Lower leg skin (tissue), 4 donors: ENCODE measurements around the gene ABR. TPM values are rescaled to one million over a fixed set of nuclear protein-coding genes. Genes with fewer than 3 reads are reported as not detected.

Experiments
- DNase-seq, 2 donors: peaks; one replicate each; pipeline ENCODE4 v3.0.0-alpha.2; 2019; ENCODE audit warnings: low spot score in 2 of 2
- H3K4me3 ChIP-seq: fragments of 200-600 bp; sonication (generic); 2 replicates; pipeline ENCODE4 v1.5.1; 2017; ENCODE audit warnings: mild to moderate bottlenecking, low read depth; ENCODE audit not compliant: poor library complexity, severe bottlenecking
- CTCF ChIP-seq, 3 donors: fragments of 450-650 bp; IDR thresholded peaks; one replicate each; pipeline ENCODE4 v1.5.1; 2016; ENCODE audit warnings: antibody characterized with exemption in 3 of 3, mild to moderate bottlenecking in 3 of 3, moderate library complexity in 2 of 3
- POLR2A ChIP-seq, 2 donors: fragments of 450-650 bp; IDR thresholded peaks; one replicate each; pipeline ENCODE4 v1.6.1; 2016 to 2017; ENCODE audit warnings: antibody characterized with exemption in 2 of 2, mild to moderate bottlenecking in 1 of 2, moderate library complexity in 1 of 2
- WGBS, 2 donors: methylation state at CpG; one replicate each; pipeline ENCODE4 v1.1.5; 2018; 5-methylcytosine and 5-hydroxymethylcytosine counted together
- intact Hi-C: fragments of 100-400 bp; cut with DNase I; formaldehyde crosslinking; loops from one replicate; pipeline ENCODE4 v1.15.0; 2023; ENCODE audit warnings: low total_unique reads
- total RNA-seq, 4 donors: library from RNA; depleted of rRNA; stranded (reverse); fragments of >200 nt; gene quantifications; one replicate each; pipeline ENCODE4 v1.1.0, GENCODE V29; 2016

ABR gene
- total RNA-seq, 4 donors from 2014 or later = 60.9 to 98.8 (median 88.3) TPM

GRCh38 chr17:1005361-1005946 is 174.3 kb downstream of the ABR start:
- WGBS, 2 donors = 42 to 46% methylated on average over 23 of the region's 23 CpGs
- TF ChIP-seq CTCF (IDR thresholded peaks at IDR 0.05) (no peak), POLR2A (IDR thresholded peaks at IDR 0.05) (no peak)
- intact Hi-C loops = no loop called here
- H3K4me3 ChIP-seq = no peak overlapping the region
- DNase-seq = no peak

DNA sequence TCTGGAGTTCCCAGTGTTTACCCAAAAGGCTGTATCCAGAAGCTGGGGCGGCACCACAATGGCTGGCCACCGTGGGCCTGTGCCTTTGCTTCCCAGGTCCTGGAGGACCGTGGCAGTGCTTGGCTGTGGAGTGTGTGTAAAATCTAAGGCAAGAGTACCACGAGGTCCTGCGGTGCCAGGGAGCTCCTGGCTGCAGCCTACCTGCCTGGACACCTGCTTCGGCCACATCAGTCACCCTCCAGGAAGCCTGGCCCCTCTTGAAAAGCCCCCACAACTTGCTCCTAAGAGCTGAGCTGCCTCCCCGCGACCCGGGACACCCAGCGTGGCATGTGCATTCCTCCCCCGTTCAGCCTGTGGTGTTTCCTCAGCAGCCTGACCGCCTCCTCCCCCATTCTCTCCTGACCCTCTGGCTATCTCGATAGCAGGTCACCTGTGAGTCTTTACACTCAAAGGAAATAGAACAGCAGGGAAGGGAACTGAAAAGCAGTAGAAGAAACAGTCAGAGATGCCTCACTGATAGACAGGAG is 174.9 kb downstream of the ABR start:
- TF ChIP-seq CTCF (IDR thresholded peaks at IDR 0.05) (no peak), POLR2A (IDR thresholded peaks at IDR 0.05) (no peak)
- no peak for DNase-seq
- WGBS, 2 donors = 82% methylated on average over 13 of the region's 13 CpGs
- no peak overlapping the region for H3K4me3 ChIP-seq
- intact Hi-C loops = no loop called here

- H3K4me3 ChIP-seq = no peak overlapping the region
- DNase-seq = no peak
- 77 to 85% methylated on average over 22 to 30 of the region's 30 CpGs for WGBS, 2 donors
- TF ChIP-seq POLR2A (IDR thresholded peaks at IDR 0.05) (no peak), CTCF (IDR thresholded peaks at IDR 0.05) (no peak)
- intact Hi-C loops = no loop called here
These were observed 175.6 kb downstream of the ABR start for GRCh38 chr17:1003972-1004768.

DNA sequence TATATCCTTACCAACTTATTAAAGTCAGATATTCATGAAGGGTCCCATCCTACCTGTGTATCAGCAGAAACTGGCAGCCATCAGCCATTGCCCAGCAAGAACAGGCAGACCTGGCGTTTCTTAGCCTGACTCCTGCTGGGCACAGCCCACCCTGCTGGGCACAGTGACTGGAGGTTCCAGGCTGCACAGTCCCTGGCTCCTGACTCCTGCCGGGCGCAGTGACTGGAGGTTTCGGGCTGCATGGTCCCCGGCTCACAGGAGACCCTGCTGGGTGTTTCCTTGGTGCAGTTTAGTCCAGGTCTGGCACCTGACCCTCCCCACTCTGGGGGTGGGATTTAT is 176.2 kb downstream of the ABR start:
- no peak for TF ChIP-seq CTCF (IDR thresholded peaks at IDR 0.05)
- no peak for TF ChIP-seq POLR2A (IDR thresholded peaks at IDR 0.05)
- no peak overlapping the region for H3K4me3 ChIP-seq
- intact Hi-C loops = no loop called here
- DNase-seq = no peak
- 79 to 94% methylated on average over 3 to 5 of the region's 5 CpGs for WGBS, 2 donors

- intact Hi-C loops = no loop called here
- 62 to 63% methylated on average over 19 of the region's 19 CpGs for WGBS, 2 donors
- no peak for TF ChIP-seq CTCF (IDR thresholded peaks at IDR 0.05)
- no peak for TF ChIP-seq POLR2A (IDR thresholded peaks at IDR 0.05)
- DNase-seq = no peak
- no peak overlapping the region for H3K4me3 ChIP-seq
These were observed 176.8 kb downstream of the ABR start for GRCh38 chr17:1002771-1003555.
